ENCODE data around the gene AGPAT1. TPM values are rescaled to one million over a fixed set of nuclear protein-coding genes. Genes with fewer than 3 reads are reported as not detected.
A peak's percentile ranks its signal among the peaks of the same experiment; 100 is the strongest.

Gene AGPAT1
- total and polyA plus RNA-seq, 2 of the 13 experiments (the other 11 are each of a cell fraction or from before 2014, with no cell fraction given), result 51.3 to 139 TPM

GRCh38 chr6:32177788-32178546 is 2.1 kb upstream of the AGPAT1 start, which contains the start of gene RNF5 (continued):
- TF ChIP-seq PRDM10 (CRISPR knock-in tag; IDR thresholded peaks at IDR 0.05; ENCODE audit: low read depth), result no peak; the same call in 1 of the 2 replicates
- TF ChIP-seq ZNF710 (CRISPR knock-in tag; IDR thresholded peaks at IDR 0.05; ENCODE audit: borderline replicate concordance), result no peak; the same call in 1 of the 2 replicates
- no peak for TF ChIP-seq ZNF737 (CRISPR knock-in tag; IDR thresholded peaks at IDR 0.05; ENCODE audit: borderline replicate concordance)
- TF ChIP-seq TEAD2 (CRISPR knock-in tag; IDR thresholded peaks at IDR 0.05), result no peak
- TF ChIP-seq FOXO4 (CRISPR knock-in tag; conservative IDR thresholded peaks at IDR 0.05), result no peak
- no peak for TF ChIP-seq ZNF3 (CRISPR knock-in tag; IDR thresholded peaks at IDR 0.05)
- no peak for TF ChIP-seq SMAD9 (CRISPR knock-in tag; IDR thresholded peaks at IDR 0.05)
- TF ChIP-seq CCDC6 (CRISPR knock-in tag; IDR thresholded peaks at IDR 0.05), result no peak
- no peak for TF ChIP-seq NR1H2 (CRISPR knock-in tag; IDR thresholded peaks at IDR 0.05; ENCODE audit: borderline replicate concordance, low read depth)
- TF ChIP-seq IKZF1 (IDR thresholded peaks at IDR 0.05), result no peak
- 0 out of 2 replicates have a peak, but pooled peaks have one; percentile 33 for TF ChIP-seq THAP11 (CRISPR knock-in tag; IDR thresholded peaks at IDR 0.05)
- TF ChIP-seq CCAR2 (optimal IDR thresholded peaks at IDR 0.05; ENCODE audit: low read depth, low read length), result no peak
- no peak for TF ChIP-seq ZNF234 (CRISPR knock-in tag; conservative IDR thresholded peaks at IDR 0.05)
- peak; percentile 25; the same call in 1 of the 2 replicates for TF ChIP-seq TFDP1 (CRISPR knock-in tag; IDR thresholded peaks at IDR 0.05; ENCODE audit: borderline replicate concordance)
- TF ChIP-seq U2AF2 (IDR thresholded peaks at IDR 0.05; ENCODE audit: low read depth, low read length), result peak; percentile 91
- peak; percentile 99 to 100 for TF ChIP-seq MAFK (conservative IDR thresholded peaks at IDR 0.05 in 1 of 2, IDR thresholded peaks at IDR 0.05 in 1 of 2; ENCODE audit: low read length in 2 of 2)
- no peak for TF ChIP-seq ZNF629 (CRISPR knock-in tag; conservative IDR thresholded peaks at IDR 0.05)
- 0 out of 2 replicates have a peak, but pooled peaks have one; percentile 7 for TF ChIP-seq ZNF761 (CRISPR knock-in tag; conservative IDR thresholded peaks at IDR 0.05)
- no peak for TF ChIP-seq ZNF552 (CRISPR knock-in tag; IDR thresholded peaks at IDR 0.05; ENCODE audit: borderline replicate concordance)
